GM12873 (cell line): ENCODE results near the gene GMDS.

ENCODE experiments used
- TF ChIP-seq, protein P1 (sequence below): IDR thresholded peaks from 2 replicates; pipeline ENCODE4 v1.5.1; 2012; ENCODE audit warnings: low read depth, mild to moderate bottlenecking, moderate library complexity, low read length, control low read depth; ENCODE audit not compliant: insufficient read depth; ENCODE audit errors: missing control alignments

Gene GMDS

DNA sequence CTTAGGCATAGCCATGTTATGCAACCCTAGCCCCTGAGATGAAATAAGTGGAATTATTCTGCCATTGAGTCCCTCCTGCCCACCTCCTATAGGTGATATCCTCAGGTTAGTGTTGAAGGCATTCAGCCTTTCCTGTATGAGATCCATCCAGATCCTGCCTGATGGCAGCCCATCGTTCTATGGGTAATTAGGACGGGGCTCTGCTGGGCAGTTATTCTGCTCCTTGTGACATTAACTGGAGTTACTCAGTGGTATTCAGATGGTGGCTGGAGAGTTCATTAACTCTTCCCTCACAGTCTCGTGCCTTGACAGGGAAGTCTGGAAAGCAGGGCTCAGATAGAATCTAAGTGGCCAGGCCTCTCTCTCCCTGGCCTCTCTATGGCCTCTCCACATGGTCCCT is 9.3 kb upstream of the GMDS start:
- TF ChIP-seq, protein P1, sequence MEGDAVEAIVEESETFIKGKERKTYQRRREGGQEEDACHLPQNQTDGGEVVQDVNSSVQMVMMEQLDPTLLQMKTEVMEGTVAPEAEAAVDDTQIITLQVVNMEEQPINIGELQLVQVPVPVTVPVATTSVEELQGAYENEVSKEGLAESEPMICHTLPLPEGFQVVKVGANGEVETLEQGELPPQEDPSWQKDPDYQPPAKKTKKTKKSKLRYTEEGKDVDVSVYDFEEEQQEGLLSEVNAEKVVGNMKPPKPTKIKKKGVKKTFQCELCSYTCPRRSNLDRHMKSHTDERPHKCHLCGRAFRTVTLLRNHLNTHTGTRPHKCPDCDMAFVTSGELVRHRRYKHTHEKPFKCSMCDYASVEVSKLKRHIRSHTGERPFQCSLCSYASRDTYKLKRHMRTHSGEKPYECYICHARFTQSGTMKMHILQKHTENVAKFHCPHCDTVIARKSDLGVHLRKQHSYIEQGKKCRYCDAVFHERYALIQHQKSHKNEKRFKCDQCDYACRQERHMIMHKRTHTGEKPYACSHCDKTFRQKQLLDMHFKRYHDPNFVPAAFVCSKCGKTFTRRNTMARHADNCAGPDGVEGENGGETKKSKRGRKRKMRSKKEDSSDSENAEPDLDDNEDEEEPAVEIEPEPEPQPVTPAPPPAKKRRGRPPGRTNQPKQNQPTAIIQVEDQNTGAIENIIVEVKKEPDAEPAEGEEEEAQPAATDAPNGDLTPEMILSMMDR, result no peak

DNA sequence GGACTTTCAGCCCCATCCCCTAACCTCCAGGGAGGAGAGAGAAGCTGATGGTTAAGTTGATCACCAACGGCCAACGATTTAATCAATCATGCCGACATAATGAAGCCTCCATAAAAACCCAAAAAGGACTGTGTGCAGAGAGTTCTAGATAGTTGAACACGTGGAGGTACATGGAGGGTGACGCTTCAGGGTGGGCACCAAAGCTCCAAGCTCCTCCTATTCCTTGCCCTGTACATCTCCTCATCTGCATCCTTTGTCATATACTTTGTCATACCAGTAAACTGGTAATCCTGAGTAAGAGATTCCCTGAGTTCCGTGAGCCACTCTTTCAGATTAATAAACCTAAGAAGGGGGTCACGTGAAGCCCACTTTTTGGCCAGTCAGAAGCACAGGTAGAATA is 3.7 kb upstream of the GMDS start:
- TF ChIP-seq, protein P1, result no peak

DNA sequence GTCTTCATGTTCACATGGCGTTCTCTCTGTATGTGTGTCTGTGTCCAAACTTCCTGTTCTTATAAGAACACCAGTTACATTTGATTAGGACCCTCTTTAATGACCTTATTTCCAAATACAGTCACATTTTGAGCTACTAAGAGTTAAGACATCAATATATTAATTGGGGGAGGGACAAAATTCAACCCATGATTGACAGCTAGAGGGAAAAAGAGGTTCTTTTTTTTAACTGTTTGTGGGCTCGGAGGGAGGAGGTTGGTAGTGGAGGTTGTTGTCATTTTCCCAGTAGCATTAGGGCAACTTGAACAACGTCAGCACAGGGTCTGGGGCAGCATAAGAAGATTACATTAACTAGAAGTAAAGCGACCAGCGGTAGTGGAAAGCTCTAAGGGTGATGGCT is 2.3 kb upstream of the GMDS start:
- TF ChIP-seq, protein P1, result no peak

DNA sequence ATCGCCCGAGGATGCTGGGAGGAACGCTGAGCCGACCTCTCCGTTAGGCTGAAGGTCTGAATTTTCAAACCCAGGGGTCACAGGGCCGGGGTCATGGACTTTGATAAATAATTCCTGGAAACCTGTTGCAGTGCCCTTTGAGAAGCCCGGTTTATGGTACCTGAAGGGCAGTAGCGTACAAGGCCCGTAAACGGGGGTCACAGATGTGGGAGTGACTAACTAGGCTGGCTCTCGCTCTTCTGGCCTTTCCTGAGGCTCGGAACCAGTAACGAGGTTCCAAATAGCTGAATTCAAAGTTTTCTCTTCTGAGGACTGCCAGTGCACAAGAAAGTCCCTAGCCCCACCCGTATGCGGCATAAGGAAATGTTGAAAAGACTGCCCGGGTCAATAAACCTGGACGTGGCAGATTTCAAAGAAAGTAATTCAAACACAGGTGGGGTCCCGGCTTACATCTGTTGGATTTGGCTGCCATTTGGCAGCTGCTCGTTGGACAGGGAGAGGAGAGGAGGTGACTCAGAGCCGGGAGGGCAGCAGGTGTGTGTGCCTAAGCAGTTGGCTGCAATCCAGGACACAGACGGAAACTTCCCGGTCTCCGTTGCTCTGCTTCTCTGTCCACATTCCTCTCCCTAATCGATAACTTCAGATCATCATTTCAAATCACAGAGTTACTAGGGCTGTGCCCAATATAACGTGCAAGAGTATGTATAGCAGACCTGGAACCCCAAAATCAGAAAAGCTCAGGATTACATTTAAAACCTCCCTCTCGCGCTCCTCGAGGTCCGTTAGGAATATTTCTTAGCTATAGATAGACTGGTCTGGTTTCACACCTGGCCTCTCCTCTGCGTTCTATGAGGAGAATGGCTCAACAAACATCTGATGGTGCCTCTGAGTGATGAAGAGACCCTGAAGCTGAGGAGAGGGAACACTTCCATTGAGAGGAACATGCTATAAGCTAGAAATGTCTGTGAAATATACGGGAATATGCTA is 765 bp upstream of the GMDS start:
- TF ChIP-seq, protein P1, result no peak

DNA sequence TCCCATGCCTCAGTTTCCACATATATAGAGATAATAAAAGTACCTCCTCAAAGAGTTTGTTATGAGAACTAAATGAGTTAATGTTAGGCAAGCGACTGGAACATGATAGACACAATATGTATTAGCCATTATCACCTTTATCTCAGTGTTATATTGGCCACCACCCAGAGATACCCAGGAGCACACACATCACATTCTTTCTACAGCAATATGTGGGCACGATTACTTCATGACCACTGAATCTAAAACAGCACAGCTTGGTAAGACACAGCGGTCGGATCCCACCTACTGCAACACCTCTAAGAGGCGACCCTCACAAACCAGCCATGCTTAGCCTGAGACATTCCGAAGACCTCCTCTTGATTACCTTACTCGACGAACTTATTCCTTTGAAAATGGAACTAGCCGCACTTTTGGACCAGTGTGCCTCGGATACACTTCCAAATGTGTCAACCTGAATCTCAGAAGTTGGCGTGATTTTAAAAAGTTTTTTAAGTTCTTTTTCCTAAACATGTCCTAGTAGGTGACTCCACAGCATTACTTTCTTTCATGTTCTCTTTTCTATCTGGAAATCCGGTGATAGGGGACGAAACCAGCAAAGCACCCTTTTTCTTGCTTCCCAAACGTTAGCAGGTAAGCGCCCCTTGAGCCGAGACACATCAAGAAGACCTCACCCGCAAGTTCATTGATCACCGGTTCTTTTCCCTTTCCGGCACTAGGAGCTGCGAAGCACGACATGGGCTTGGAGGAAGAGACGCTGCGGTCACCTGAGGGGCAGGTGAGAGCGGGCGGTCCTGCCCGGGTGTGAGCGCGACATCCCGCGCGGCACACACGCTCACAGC is 923 bp downstream of the GMDS start:
- TF ChIP-seq, protein P1, result no peak

DNA sequence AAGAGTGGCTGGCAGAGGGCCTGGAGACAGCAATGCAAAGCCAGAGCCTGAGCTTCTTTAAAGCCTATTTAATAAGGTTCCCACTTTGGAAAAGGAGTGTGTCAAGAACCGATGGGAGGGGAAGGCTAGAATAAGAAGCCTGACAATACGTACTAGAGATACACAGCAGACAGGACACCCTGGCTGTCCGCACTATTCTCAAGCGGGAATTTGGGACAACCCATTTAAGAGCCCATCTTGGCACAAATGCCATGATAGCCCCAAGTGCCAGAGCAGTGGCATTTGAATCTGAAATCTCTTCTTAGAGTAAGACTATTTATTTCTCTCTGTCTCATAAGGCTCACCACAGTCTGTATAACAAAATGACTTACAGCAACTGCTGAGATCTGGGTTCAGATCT is 3.1 kb downstream of the GMDS start:
- TF ChIP-seq, protein P1, result no peak

DNA sequence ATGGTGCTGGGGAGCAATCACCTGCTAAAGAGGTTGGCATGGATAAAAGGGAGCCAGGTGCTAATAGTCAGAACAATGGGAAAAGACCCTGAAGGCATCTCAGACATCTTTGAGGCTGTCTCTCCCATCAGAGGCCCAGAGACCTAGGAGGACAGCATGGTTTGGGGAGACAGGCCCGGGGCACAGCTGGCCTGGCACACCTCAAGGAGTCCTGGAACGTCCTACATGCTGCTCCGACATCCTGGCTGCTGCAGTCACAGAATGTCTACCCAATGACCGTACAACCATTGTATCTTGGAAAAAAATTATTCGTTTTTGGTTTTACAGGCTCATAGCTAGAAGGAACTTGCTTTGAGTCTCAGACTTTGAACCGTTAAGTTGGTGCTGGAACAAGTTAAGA is 4.4 kb downstream of the GMDS start:
- TF ChIP-seq, protein P1, result no peak
